Measurements from ENCODE around the gene KCTD5.
A peak's percentile ranks its signal among the peaks of the same experiment; 100 is the strongest.

The KCTD5 gene

DNA sequence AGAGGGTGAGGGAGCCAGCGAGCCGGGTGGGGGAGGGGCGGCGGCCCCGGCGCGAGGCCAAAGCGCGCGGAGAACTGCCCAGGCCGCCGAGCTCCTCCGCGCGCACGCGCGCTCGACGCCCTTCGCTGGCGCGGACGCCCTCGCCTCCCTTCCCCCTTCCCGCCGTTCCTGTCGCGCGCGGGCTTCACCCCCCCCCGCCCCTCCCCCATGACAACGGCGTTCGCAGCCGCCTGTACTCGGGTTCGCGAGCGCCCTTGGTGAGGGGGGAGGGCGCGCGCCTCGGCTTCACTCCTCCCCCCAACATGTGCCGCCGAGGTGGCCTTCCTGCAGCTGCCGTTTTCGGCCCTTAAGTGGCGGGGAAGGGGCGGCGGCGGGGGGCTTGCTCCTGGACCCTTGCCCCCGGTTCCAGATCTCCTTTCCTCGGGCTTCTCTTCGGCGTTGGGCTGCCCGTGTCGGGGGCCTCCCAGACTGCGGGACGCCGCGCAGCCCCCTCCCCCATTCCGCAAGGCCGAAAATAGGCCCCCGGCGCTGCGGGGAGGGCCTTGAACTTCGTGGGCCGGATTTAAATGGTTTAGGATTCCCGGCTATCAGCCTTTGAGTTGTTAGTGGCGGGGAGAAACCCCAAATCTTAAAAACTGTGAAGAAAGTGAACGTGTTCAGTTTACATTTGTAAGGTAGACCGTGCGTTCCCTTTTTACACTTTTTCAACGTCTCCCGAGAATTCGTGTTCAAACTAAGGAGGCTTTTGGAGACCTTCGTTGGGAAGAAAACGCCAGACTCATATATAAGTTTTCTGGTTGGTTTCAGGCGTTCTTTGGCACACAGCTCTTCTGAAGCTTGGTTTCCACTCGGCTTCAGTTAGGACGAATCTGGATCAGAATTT is 70.8 kb downstream of the KCTD5 start:
- peak; percentile 91 for DNase-seq

DNA sequence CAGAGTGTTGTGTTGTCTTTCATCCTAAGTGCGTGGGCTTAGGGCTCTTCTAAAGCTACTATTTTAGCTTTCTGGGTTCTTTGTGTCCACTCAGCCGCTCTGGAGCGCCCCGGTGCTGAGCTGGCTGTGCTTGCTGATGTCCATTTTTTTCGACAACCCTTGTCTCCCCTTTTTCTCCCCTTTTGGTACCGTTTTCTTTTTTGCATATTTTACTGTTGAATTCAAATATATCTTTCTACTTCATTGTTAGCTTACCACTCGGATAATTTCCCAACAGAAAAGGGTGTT is 71.4 kb downstream of the KCTD5 start:
- DNase-seq: no peak

DNA sequence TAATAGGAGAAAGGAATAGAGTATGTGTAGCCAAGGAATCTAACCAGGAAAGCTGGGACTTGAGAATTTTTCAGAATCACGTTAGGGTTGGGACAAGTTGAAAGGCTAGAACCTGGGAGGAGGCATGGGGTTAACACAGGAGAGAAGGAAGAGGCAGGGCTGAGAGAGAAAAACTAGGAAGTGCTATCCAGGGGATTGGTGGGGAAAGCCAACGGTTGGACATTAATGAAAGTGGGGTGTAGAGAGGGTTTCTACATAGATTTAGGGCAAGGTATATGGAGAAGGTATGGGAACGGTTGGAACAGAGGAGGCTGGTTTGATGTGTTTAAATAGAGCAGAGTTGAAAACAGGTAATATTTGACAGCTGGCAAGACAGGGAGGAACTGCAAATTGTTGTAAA is 72.8 kb downstream of the KCTD5 start:
- DNase-seq: no peak

DNA sequence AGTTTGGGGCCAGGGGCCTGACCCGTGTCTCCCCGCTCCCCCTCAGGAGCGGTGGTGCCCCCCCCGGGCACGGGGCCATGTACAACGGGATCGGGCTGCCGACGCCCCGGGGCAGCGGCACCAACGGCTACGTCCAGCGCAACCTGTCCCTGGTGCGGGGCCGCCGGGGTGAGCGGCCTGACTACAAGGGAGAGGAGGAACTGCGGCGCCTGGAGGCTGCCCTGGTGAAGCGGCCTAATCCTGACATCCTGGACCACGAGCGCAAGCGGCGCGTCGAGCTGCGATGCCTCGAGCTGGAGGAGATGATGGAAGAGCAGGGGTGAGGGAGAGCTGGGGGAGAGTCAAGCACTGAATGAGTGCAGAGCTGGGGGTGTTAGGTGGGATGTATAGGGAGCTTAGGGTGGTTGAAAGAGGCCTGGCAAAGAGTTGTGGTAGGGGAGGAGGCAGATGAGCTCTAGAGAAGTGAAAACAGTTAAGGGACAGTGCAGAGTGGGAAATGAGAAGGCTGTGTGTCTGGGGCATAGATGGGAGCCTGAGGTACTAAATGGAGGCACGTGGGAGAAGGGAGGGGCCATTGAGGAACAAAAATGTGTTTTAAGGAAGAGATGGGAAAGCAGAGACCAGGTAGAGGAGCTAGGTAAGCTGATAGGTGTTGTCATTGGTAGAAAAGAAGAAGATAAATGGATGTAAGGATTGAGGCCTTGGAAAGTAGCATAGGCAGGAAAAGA is 74.1 kb downstream of the KCTD5 start:
- no peak for DNase-seq

DNA sequence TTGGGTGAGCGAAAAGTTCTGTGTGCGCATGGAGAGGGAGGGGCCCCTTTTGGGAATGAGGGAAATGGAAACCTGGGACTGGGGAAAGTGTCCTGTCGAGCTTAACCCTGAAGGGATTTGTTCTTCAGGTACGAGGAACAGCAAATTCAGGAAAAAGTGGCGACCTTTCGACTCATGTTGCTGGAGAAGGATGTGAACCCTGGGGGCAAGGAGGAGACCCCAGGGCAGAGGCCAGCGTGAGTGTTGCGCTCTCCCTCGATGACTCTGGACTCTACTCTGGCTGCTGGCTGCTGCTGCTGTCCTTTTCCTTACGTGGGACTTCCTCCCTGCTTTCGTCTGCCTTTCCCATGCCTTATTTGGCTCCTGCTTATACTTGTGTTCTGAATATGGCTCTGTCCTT is 75.0 kb downstream of the KCTD5 start:
- DNase-seq: no peak
